Gastrocnemius medialis (tissue), 4 donors: ENCODE results near the gene IFITM5.

ENCODE experiments used
- CTCF ChIP-seq, 5 experiments: fragments of 450-650 bp in 3 of 5; fragments of 200-600 bp in 2 of 5; sonication (generic) in 2 of 5; IDR thresholded peaks in 4 of 5; conservative IDR thresholded peaks in 1 of 5; 1 replicate in 4 of 5; 2 replicates in 1 of 5; pipeline ENCODE4 v1.5.1; 2016 to 2019; ENCODE audit warnings: antibody characterized with exemption in 5 of 5, mild to moderate bottlenecking in 3 of 5, moderate library complexity in 3 of 5
- POLR2A ChIP-seq, 2 donors: fragments of 450-650 bp; IDR thresholded peaks; one replicate each; pipeline ENCODE4 v1.6.1; 2017; ENCODE audit warnings: antibody characterized with exemption in 2 of 2, mild to moderate bottlenecking in 2 of 2, moderate library complexity in 2 of 2

- no peak for TF ChIP-seq CTCF (IDR thresholded peaks at IDR 0.05 in 4 of 5, conservative IDR thresholded peaks at IDR 0.05 in 1 of 5)
- TF ChIP-seq POLR2A (IDR thresholded peaks at IDR 0.05) = no peak
Observed at GRCh38 chr11:259413-259812, 39.9 kb downstream of the IFITM5 start.
